NCI-H146 treated with DMSO at 0.1 percent for 48 hours (cell line): Measurements from ENCODE around the gene DPEP2.
"Not testable (repeated sequence)": the region's sequence is repeated elsewhere in the genome, so short reads cannot be mapped to it uniquely, and the experiment has no call there.

Experiments used
- DNase-seq: peaks from one replicate; lab custom pipeline; 2025; ENCODE audit not compliant: unreplicated experiment; lab: John Stamatoyannopoulos, UW

Gene DPEP2

DNA sequence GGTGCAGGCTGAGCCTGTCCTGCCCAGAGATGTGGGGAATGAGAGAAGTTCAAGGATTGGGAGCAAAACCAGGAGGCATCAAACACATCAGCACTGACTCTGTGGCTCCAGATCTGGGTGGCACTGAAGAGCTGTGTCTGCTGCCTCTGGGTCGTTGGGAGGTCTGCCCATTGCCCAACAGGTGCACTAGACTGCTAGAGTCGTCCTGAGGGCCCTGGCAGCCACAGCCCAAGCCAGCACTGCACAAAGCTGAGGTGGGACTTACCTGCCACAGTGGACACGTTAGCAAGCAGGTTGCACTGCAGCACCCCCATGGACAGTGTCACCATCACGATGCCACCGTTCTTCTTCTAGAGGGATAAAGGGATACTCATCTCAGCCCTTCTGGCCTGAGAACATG is 22.3 kb downstream of the DPEP2 start:
- DNase-seq = no peak

DNA sequence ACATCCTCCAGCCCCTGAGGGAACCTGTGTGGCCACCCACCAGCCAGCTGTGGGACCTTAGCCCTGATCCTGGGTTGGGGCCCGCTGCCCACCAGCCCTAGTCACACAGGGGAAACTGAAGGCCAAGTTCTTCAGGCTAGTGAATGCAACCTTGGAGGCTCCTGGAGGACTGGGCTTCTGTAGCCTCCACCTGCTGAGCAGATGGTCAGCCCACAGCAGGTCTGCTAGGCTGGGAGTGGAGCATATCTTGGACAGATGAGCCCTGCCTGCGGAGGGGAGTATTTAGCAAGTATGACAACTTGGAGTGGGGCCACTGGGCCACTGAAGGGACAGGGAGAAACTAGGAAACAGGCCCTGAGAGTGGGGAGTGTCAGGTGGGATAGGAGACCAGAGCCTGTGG is 23.1 kb downstream of the DPEP2 start:
- DNase-seq = no peak

DNA sequence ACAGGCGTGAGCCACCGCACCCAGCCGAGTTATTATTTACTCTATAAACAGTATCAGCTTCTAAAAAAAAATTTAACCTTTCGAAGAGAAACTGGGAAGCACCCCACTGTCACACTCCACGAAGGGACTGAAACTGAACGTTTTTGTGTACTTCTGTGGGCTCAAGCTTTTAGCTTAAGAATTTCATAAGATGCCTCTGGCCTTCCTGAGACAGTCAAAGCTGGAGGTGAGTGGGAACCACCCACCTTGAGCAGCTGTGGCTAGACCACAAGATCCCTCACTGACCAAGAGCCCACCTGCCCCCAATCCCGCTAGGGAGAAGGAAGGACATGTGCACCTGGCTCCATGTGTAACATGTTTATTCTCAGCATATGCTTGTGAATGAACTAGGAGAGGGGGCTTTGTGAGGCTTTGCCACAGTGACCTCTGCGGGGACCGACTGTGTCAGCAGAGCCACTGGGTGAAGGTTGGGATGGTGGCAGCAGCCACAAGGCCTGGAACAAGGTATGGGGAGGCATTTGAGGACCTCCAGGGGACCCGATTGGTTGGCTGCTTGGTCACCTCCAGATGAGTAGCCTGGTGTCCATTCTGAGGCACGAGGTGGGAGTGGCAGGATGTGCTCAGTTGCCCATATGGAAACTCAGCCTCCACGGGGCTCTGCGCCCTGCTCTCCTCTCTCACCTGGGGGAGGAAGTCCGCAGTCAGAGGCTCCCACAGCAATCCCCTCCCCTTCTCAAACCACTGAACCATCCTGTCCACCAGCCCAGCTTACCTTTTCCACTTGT is 23.8 kb downstream of the DPEP2 start:
- no peak for DNase-seq

DNA sequence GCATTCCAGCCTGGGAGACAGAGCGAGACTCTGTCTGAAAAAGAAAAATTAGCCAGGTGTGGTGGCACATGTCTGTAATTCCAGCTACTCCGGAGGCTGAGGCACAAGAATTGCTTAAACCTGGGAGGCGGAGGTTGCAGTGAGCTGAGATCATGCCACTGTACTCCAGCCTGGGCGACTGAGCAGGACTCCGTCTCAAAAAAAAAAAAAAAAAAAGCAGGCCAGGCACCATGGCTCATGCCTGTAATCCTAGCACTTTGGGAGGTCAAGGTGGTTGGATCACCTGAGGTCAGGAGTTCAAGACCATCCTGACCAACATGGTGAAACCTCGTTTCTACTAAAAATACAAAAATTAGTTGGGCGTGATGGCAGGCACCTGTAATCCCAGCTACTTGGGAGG is 27.0 kb downstream of the DPEP2 start:
- not testable (repeated sequence) for DNase-seq

DNA sequence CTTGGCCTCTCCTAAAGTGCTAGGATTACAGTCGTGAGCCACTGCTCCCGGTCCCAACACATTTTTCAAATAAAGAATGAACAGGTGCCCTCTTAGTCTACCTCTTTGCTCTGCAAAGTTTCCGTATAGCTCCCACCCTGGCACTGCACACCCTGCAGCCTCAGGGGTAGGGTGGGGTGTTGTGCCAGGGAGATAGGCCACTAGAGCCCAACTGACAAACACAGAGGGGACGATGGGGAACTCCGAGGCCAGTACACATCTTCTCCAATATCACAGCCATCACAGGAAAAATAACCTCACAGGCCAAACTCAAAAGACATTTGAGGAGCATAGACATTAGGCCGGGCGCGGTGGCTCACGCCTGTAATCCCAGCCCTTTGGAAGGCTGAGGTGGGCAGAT is 28.2 kb downstream of the DPEP2 start:
- DNase-seq = no peak

DNA sequence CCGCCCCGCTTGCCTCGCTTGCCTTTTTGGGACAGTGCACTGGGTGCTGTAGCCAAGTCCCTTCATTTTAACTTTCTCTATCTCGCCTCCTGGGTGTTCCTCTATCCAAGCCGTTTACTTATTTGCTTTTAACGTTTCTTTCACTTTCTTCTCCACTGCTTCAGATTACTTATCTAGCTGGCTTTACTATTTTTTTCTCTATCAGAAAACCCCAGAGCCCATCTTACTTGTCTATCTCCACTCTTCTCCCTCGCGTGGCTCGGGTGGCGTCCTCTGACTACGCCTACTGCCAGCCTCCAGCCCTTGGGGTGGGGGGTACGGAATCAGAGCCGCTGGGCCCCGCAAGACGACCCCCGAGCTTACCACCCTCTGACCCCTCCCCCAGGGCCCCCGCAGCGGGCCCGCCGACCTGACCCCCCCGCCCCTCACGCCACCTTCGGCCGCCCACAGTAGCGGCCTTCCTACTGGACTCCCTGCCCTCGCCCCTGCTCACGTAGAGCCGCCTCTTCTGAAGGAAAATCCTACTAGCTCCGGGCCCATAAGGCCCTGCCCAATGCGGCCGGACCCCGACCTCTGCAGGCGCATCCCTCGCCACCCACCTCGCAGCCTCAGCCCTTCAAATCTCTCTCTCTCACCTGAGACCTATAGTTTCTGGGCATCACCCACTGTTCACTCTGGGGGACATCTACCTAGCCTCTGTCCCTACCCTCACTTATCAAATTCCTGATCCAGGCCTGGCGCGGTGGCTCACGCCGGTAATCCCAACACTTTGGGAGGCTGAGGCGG is 29.8 kb downstream of the DPEP2 start:
- DNase-seq = no peak

DNA sequence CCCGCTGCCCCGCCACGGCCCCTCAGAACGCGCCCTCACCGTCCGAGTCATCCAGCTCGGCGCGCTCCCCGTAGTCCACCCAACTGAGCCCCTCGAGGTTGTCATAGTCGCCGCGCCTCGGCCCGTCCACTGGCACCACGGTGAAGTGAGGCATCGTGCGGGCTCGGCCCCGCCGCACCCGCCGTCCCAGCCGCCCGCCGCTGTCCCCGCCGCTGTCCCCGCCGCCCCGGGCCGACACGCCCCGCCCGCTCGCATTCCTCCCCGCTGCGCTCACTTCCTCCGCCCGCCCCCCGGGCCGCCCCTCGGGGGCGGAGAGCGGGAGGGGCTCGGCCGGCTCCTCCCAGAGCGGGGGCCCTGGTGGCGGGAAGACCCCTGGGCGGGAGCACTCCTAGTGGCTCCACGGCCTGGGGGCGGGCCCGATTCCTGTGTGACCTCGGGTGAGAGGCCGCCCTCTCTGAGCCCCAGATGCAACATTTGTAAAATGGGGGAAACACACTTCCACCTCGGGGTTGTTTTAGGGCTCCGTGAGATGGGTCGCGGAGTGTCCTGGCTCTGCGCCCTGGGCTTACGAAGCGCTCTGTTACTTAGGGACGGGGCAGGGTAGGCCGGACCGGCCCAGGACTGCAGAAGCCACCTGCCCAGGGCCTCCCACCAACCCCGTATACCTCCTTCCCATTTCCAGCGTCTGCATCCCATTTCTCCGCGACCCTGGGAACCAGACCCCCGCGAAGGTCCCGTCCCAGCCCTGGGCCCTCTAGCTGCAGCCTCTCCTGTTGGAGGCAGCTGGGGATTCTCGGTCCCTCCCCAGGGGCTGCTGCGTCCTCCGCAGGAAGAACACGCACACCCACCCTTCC is 30.7 kb downstream of the DPEP2 start, which contains the start of gene SLC12A4:
SLC12A4 (minus strand) TSS at position 238 of the 854 bp plus-strand sequence; CDS start at position 154, 84 bp downstream.
- DNase-seq = peak; percentile 22

DNA sequence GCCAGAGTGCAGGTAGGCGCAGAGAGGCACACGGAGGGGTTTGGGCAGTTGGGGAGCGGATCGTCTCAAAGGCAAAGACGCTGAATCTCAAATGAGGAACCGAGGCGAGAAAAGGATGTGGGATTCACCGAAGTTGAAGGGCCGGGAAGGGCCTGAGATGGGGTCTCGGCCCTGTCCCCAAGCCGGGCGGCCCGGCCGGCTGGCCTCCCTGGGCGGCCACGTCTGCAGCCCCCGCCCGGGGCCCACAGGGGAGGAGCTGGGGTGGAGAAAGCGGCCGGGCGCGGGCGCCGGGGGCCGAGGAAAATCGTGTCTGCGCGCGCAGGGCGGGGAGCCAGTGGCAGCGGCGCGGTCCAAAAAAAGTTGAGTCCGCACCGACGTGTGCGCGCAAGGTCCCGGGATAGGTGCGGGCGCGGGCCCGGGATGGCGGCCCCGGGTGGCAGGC is 31.3 kb downstream of the DPEP2 start:
- DNase-seq = no peak

- no peak for DNase-seq
Observed at GRCh38 chr16:67967183-67967957, 31.9 kb downstream of the DPEP2 start.

DNA sequence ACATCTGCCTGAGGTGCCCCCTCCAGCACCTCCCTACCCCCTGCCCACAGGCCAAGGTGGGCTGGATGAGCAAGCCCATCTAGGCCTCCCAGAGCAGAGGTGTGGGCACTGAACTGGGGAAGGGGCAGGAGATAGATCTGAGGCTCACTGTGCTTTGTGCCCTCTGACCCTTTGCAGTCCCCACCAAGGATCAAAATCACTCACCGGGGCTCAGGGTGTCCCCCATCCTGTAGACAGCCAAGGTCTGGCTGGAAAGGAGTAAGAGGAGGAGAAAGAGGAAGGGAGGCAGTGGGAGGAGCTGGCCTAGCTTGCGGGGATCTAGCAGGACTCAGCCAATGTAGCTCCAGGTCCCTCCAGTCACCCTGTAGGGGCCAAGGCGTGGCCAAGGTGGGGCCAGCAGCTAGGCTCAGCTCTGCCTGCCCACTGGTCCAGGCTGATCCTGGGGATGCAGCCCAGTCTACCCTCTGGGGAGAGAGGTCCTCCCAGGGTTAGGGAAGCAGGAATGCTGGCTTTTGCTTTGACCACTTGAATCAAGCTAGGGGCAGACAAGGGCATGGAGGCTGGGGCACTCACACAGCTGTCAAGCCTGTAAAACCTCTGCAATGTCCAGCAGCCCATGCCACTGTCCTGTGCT is 32.6 kb downstream of the DPEP2 start:
- no peak for DNase-seq

DNA sequence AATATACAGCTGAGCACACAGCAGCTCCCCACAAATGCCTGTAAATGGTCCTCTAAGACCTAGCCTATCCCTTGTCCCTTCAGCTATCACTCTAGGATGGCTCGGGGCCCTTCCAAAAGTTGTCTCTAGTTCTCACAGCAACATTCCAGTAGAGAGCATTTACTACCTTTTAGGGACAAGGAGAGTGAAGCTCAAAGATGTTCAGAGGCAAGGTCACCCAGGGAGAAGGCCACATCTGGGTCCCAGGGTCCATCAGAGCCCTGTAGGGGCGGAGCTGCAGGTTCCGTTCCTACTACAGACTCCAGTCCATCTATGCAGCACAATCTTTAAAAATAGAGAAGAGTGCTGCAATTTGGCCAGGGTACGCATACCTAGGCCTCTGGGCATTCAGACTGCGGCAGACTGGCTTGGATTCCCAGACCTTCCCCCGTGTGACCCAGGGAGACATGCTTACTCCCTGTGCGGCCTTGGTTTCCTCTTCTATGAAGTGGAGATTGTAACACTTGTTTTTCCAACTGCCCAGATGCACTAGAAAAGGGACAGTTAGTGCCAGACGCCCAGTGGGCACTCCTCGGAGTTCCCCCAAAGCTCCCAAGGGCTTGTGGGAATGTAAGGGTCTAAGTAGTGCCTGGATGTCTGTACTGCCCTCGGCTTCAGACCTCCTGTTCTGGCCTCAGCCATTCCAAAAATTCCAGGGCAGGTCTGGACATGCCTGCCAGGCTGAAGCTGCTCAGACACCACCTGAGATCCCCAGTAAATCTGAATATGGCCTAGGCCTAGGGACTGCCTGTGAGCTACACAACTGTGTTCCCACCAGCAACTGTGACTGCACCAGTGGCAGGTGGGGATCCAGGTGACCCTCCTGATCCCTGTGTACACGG is 33.4 kb downstream of the DPEP2 start:
- no peak for DNase-seq

DNA sequence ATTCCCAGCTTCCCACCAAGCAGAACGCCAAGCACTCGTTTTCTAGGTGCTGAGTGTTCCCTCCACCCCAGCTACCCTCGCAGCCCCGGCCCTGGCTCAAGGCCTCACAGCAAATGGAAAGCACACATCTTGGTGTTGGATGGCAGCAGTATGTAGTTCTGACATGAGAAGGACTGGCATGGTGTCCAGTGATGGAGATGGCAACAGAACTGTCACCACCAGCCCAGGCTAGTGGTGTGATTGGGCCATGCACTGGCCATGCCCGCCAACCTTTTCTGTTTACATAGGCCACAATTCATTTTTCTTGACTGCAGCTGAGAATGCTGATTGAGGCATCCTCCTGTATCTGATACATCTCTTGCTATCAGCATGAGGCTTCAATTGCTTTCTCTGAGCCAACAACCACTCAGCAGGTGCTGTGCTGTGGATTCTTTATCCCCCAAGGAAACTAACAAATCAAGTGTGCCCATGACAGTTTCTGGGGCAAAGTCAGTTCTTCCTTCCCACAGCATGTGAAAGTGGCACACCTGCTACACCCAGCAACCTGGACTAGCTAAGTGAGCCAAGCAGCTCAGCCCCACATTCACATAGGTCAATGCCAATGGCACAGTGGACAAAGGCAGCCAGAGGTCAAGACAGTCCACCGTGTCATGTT is 34.7 kb downstream of the DPEP2 start:
- no peak for DNase-seq

- no peak for DNase-seq
Observed at GRCh38 chr16:67963662-67964321, 35.5 kb downstream of the DPEP2 start.

DNA sequence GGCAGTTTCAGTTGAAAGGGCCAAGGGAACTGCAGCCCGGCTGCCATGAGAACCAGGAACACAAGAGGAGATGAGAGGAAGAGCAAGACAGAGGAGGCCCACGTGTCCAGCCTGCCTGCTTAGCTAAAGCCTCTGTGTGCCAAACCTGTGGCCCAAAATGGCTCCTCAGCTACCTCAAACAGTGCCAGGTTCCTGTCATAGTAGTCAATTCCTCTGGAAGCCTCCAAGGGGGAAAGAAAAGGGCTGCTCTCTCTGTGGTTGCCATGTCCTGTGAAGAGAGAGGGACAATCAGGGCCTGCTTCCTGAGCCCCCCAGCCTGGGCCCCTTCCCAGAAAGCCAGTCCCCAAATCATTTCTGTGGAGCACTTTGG is 36.0 kb downstream of the DPEP2 start:
- no peak for DNase-seq

DNA sequence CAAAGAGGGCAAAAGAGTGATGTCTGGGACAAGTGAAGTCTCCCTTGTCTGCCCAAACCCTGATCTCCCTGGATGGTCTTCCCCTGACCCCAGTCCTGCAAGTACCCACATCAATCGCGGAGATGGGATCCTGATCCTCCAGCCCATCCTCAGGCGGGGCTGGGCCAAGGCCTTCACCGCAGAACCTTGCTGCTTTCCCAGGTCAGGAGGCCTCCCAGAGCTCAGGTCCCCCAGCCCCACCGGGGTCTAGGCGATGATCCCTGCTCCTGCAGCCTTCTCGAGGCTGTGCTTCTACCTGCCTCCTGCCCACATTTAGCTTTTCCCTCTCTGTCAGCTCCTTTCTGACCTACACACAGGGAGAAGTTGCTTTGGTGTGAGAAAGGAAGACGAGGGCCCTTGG is 37.1 kb downstream of the DPEP2 start:
- DNase-seq = no peak

DNA sequence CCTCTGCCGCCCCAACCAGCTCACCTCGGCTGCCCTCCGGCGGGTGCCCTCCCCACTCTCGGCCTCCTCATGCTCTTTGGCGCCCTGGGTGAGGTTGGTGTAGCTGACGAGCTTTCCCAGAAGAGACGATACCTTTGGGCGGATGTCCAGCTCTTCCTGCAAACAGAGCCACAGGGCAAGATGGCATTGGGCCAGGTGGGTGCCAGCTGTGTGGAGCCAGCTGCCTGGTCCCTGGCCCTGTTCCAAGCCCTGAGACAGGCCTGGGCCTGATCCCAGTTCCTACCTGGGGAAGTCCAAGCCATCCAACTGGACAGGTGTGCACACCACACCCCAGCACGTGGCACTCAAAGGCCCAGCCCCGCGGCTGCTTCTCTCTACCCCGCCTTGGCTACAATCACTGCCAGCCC is 37.7 kb downstream of the DPEP2 start:
- peak; percentile 82 for DNase-seq

DNA sequence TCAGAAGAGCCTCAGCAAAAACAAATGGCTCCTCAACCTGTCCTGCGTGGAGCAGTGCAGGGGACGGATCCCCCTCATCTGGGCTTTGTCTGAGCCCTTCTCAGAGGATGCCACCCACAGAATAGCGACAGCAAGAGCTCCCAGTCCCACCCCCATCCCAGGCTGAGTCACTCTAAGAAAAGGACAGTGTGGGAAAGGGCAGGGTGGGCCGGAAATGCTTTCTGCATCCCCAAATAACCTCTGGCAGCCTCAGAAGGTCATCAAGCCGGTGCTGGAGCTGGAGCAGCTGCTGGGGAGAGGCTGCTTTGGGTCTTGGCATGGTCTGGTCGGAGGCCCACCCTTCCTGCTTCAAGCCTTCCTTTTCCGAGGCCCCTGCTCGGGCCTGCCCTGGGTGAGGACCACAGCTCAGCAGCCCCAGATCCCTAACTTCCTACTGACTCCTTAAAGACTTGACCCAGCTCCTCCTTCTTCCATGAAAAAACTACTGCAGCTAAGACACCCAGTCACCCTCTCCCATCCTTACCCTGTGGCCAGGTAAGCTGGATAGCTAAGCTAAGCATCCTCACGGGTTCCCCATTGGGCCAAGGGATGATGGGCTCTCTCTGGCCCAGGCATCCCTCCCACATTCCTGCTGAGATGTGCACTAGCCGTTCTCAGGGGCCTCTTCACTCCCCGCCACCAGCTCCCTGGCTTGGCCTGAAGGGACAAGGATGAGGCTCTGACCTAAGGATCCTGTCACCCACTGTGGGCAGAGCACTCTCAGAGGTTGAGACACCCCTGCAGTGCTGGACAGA is 39.6 kb downstream of the DPEP2 start:
- no peak for DNase-seq
